NK-92 (cell line): Measurements from ENCODE around the gene UNC13C.

Experiments used
- DNase-seq: peaks from one replicate; lab custom pipeline; 2025; ENCODE audit not compliant: unreplicated experiment; lab: John Stamatoyannopoulos, UW

Gene UNC13C

DNA sequence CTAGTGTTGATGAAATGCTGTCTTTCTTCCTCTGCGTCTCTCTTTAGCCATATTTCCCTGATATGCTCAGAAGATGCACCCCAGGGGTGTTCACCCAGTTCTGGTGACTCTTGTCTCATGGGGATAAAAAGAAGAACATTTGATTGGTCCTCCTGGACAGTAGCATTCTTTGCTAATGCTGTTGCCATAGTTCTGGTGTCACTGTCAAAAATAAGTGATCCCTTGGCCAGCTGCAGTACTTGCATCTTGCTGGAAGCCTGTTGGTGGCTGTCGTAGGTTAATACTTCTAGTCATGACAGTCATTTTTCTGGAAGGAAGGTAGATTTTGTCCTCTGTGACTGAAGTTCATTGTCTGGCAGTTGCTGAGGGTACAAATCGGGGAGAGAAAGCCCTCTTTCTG lies 124.5 kb downstream of the UNC13C start:
- no peak for DNase-seq

DNA sequence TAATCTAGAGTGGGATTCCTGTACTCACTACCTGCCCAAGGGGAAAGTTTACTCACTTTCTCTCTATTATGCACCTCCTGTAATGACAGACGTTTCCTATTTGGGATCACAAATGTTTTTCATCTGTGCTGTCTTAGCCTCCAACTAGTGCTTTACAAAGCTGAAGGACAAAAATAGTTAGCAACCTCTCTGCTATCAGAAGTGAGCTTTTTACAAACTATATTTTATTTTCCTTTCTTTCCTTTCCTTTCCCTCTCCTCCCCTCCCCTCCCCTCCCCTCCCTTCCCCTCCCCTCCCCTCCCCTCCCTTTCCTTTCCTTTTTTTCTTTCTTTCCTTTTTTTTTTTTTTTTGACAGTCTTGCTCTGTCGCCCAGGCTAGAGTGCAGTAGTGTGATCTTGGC lies 130.8 kb downstream of the UNC13C start:
- no peak for DNase-seq

DNA sequence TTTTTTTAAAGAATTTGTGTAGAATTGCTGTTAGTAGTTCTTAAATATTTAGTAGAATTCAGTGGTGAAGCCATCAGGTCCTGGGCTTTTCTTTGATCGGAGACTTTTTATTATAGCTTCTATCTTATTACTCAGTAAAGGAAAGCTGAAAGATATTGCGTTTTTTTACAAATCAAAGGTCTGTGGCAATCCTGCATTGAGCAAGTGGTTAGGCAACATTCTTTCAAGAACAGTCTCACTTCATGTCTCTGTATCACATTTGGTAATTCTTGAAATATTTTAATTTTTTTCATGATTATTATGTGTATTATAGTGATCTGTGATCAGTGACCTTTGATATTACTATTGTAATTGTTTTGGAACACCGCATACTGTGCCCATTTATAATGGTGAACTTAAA lies 140.8 kb downstream of the UNC13C start:
- DNase-seq, result no peak

DNA sequence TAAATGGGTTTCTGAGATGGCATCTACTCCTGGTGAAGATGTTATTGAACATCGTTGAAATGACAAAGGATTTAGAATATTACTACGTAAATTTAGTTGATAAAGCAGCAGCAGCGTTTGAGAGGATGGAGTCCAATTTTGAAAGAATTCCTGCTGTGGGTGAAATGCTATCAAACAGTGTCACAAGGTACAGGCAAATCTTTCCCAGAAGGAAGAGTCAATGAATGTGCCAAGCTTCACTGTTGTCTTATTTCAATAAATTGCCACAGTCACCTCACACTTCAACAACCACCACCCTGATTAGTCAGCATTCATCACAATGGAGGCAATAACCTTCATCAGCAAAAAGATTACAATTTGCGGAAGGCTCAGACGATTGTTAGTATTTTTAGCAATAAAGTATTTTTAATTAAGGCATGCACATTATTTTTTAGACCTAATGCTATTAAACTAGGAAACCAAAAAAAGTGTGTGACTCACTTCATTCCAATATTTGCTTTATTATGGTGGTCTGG lies 142.8 kb downstream of the UNC13C start:
- DNase-seq, result no peak

DNA sequence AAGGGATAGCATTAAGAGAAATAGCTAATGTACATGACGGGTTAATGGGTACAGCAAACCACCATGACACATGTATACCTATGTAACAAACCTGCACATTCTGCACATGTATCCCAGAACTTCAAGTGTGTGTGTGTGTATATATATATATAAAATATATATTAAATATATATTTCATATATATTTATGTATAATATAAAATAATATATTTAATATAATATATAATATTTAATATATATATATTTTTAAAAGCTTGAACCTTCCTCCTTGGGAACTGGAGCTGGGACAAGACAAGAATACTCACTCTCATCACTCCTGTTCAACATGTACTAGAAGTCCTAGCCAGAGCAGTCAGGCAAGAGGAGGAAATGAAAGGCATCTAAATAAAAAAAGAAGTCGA lies 149.3 kb downstream of the UNC13C start:
- no peak for DNase-seq

DNA sequence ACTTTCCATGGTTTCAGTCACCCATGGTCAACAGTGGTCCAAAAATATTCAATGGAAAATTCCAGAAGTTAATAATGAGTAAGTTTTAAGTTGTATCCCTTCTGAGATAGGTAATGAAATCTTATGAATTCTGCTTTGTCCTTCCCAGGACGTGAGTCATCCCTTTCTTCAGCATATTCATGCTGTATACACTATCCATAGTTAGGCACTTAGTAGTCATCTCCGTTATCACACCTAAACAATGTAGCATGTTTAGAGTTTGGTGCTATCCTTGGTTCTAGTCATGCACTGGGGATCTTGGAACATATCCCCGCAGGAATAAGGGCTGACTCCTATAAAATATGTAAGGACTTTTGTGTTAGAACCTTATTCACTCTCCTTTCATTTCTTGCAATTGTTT lies 153.2 kb downstream of the UNC13C start:
- no peak for DNase-seq

DNA sequence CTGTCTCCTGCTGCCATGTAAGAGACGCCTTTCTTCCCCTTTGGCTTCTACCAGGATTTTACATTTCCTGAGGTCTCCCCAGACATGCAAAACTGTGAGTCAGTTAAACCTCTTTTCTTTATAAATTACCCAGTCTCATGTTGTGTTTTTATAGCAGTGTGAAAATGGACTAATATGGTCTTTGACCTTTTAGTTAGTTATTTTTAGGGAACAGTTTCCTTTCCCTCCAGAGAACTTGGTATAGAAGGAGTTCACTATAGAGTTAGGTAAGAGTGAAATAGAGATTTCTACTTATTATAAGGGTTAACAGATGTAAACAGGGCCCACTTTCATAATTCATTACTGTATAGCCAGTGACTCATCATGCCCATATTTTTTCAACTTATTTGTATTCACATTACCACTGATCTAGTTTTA lies 170.9 kb downstream of the UNC13C start:
- no peak for DNase-seq

DNA sequence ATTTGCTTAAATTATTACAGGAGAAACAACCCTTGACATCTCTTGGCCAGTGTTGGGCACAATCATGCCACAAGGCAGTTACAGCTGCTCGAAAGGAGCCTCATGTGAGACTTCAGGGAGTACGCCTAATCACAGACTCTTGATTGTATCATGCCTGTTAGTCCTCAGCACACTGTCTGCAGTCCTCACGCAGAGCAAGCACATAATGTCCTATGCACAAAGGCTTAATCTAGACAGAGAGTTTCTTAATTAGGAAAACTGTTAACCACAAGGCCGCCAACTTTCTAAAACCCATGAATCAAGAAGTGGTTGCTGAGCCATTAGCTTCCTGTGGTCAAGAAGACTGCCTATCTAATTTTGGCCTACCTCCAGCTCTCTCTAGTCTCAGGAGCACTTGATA lies 172.0 kb downstream of the UNC13C start:
- no peak for DNase-seq

DNA sequence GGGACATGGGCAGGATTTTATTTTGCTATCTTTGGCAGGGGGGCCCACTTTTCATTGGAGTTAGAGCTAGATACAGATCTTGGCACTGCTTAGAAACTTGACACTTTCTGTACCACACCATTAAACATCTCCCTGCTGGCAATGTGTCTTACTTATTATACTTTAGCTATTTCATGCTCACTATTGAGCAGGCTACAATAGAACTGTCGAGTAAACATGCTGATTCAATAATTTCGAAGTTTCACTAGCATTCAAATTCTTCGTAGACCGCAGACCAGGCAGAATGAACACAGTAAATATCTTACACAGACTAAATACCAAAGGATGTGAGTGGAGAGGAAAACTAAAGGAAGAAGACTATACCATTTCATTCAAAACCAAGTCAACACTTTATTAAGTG lies 180.8 kb downstream of the UNC13C start:
- no peak for DNase-seq

DNA sequence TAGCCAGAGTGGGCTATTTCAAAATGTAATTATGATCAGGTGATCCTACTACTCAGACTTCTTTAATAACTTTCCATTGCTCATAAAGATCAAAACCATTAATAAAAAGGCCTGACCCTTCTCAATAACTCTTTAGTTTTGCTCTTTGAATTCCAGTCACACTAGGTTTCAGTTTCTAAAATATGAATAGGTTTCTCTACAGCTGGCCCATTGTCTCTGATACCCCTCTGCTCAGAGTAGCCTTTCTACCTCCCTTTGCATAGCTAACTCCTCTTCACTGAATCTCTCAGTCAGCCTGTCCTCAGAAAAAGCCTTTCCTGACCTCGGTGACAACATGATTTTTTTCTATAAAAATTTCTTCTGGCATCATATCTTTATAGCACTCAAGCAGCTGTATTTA lies 209.1 kb downstream of the UNC13C start:
- no peak for DNase-seq

DNA sequence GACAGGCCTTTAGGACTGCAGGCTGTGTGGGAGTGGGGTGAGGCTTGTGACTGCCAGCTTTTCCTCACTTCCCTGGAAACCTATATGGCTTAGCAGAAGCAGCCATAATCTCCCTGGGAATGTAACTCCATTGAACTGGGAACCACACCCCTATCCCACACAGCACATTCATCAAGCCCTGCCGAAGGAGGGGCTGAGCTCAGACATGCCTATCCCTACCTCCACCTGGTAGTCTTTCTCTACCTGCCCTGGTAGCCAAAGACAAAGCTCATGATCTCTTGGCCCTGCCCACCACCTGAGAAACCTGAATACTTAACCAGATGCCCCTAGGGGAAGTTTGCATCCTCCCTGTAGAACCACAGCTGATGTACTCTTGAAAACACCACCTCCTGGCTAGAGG lies 219.8 kb downstream of the UNC13C start:
- no peak for DNase-seq

DNA sequence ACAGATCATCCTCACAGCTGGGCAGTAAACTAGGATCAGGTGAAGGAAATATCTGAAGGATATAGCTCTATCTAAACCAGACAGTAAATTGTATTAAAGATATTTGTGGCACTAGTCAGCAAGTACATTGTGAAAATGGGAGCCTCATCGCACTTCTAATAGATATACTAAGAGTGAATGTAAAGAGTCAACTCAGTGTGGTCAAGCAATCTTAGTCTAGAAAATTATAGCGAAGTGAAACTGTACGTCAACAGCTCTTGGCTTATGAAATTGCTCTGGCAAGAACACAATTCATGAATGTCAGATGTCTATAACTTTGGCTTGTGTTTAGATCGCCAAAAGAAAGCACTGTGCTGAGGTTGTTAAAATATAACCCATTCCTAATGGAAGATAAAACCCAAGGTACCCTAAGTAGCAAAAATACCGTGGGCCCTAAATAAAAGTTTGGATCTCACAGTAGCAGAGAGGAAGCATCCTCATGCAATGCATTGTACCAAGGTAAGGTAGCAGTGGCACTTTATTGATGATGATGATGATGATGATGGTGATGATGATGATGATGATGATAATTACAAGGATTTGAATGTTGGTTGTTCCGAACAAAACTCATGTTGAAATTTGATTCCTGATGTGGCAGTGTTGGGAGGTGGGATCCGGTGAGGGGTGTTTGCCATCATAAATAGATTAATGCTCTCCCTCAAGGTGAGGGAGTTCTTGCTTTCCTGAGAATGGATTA lies 228.5 kb downstream of the UNC13C start:
- no peak for DNase-seq

DNA sequence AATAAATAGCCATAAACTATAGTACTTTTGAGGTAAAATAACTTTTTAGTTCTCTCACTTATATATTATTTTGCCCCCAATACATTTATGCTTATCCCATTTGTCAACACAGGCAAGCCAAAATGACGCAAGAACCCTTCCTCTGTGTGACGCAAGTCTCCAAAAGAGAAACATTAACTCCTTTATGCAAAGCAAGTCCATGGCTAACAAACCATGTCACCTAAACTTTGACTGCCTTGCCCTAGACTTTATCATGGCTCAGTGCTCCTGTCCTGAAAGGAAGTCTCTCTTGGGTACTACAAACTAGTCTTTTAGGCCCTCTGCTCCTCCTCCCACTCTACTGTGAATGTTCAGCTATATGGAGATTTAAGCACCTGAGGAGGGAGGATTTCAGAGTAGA lies 230.5 kb downstream of the UNC13C start:
- DNase-seq, result no peak

DNA sequence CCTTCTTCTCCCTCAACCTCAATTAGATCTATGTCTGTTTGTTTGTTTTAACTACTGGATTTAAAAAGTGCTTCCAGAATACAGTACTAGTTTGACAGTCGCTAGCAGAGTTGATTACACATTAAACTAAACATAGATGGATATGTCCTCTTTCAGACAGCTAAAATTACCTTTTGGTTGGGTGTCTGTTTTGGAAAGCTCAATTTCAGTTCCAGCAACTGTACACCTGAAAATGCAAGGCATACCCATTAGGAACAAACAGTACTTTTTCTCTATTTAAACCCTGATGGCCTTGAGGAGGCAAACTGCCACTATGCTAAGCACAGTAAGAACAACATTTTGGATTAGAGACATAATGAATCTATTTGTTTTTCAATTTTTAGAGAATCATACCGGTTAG lies 234.4 kb downstream of the UNC13C start:
- no peak for DNase-seq

DNA sequence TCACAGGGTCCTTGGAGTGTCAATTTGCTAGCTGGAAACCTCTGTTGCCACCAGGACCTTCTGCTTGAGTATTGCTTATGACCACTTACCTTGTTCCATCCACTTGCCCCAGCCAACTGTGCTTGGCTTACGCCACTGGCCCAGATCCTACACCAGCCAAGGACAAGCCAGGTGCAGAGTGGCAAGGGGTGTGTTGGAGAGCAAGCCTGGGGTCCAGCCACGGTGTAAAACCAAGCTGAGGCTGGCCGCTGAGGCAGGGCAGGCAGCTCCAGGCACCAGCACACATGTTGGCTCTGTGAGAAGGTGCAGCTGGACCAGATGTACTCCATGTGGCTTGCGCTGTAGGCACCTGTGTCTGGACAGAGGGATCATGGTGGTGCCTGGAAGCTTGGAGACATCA lies 248.2 kb downstream of the UNC13C start:
- DNase-seq, result no peak

DNA sequence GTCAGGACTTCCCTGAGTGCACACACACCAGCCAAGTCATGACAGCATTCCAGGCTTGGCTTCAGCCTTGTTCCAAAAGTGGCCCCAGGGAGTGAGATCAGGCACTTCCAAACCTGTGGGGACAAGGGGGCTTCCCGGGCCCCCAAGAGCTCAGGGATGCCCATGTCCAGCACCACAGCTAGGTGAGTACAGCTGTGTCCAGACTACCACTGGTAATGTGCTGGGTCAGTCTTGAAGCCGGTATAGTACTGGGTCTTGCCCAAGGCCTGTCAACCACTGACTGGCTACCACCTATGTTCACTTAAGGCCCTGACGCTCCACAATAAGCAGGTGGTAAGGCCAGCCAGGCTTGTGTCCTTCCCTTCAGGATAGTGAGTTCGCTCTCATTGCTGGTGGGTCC lies 249.3 kb downstream of the UNC13C start:
- DNase-seq, result no peak

DNA sequence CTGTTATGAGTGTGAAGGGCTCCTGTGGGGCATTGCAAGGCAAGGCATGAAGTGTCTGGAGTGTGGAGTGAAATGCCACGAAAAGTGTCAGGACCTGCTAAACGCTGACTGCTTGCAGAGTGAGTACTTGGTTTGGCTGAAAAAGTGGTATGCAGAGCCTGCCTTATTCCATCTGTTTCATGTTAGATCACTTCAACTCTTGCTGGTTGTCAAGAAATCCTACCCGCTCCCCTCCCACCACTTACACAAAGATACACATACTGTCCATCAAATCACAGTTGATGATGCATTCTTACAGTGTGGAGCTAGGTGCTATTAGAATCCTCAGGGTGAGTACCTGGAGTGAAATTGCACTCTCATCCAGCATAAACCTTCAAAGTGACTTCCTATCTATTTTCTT lies 272.1 kb downstream of the UNC13C start:
- no peak for DNase-seq

DNA sequence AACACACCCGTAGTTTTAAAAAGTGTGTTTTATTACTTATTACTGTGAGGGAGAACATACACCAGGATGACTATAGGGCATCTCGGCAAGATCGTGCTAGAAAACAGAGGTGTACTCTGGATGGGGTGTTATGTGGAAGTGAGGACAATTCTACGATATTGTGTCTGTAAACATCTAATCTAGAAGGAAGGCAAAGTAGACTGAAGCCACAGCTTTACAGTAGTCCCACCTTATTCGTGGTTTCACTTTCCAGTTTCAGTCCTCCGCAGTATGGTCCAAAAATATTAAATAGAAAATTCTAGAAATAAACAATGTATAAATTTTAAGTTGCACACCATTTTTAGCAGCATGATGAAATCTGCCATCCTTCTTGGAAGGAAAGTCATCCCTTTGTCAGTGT lies 277.9 kb downstream of the UNC13C start:
- DNase-seq, result no peak

DNA sequence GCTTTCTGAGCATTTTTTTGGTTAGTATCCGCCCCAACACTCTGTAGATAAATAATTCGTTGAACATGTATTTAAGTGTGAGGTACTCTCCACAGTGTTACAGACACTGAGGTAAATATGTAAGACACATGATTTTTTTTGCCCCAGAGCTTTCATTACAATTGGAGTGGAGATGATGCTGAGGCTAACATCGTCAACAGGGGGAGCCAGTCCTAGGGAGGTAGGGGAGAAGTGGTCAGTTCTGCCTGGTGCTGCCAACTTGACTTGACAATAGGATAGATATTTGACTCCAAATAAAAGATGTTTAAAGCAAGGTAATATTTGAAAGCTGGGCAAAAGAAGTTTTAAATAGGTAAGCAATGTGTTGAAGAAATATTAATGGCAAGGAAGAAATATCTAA lies 295.7 kb downstream of the UNC13C start:
- DNase-seq, result no peak

DNA sequence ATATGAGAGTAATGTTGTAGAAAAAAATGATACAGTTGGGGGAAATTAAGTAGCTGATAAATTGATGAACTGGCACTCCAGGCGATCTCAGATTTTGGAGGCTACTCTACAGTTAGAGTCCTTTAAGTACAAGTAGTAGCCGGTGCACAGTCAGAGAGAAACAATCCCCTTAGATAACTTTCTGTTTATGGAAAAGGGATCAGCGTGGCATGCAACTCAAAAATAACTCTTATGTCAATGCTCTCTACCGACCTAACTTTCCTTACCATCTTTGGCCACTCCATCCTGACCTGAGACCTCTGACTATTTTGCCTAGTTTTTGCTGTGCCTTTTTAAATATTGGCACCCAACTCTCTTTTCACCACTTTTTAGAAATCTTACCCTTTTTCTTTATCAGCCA lies 299.6 kb downstream of the UNC13C start:
- no peak for DNase-seq

DNA sequence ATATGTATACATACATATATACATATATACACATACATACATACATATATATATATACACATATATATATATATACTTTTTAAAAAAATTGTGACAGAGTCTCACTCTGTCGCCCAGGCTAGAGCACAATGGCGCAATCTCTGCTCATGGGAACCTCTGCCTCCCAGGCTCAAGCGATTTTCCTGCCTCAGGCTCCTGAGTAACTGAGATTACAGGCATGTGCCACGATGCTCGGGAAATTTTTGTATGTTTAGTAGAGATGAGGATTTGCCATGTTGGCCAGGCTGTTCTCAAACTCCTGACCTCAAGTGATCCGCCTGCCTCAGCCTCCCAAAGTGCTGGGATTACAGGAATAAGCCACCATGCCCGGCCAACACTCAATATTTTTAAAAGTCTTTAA lies 302.5 kb downstream of the UNC13C start:
- no peak for DNase-seq

DNA sequence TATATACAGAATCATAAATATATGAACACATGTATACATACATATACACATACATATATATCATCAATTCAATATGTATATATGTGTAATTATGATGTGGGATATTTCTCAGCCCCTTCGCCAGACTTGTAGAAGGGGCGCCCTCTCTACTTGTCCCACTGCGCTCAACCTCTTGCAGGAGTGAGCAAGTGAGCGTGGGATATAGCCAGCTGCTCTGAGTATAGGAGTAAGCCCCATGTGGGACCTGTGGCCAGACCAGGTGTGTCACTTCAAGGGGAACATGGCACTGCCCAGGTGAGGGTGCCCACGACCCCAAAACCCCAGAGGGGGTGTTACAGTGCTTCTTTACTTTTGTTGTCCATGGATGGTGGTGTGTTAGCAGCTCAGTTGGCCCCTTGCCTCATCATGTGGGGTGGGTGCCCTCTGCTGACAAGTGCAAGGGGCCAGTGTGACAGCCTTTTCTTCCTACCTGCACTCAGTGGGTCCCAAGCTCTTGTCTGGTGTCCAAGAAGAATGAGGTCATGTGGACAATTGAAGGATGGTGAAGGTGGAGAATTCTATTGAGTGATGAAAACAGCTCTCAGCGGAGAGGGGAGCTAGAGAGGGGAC lies 304.1 kb downstream of the UNC13C start:
- DNase-seq, result no peak

DNA sequence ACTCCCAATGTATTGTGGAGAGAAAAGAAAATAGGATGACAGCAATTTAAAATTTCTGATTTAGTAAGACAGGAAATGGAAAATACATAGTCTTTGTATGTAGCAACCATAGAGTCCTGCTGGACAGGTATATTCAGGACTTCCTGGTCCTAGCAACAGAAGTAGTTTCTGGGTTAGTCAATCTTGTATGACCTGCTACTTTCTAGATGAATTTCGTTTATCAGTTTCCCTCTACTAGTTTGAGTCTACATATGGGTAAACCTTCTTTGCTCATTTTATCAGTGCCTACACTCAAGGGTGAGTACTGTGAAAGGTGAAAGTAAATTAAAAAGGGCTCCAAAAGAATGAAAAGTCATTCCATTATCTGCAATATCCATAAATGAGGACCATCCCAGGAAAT lies 309.8 kb downstream of the UNC13C start:
- DNase-seq, result no peak
